Measurements from ENCODE around the gene ZFP1.

ZFP1 gene

GRCh38 chr16:75148311-75149195, at the start of gene ZFP1:
TSS of gene ZFP1 (plus strand) at chr16:75148524. CDS start at chr16:75152952, 4,428 bp downstream.
- peak; percentile 95 for DNase-seq (ENCODE audit: low spot score)

DNA sequence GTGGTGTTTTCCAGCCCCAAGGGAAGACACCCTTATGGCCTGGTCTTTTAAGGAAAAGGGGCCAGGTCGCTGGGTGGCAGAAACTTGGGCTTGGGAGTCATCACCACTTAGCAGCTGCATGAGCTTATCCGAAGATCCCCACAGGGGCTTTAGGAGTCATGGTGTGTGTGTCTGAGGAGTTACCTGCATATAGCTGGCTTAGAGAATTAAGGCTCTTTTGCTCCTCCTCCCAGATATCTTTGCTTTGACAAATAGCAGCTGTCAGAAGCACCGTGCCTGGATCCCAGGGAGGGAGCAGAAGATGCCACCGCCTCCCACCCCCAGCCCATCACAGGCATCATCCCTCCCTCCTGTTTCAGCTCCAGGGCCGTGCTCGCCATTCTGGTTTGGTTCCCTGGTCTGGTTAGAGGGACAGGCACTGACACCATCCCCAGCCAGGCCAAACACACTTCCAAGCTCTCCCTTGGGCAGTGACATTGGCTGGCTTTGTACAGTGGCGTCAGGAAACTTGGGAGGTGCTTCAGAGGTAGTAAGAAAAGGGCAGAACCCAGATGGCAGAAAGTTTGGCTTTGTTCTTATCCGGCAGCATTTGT, 49.2 kb upstream of the ZFP1 start:
- DNase-seq (ENCODE audit: low spot score), result no peak

GRCh38 chr16:75099738-75100602, 48.4 kb upstream of the ZFP1 start:
- DNase-seq (ENCODE audit: low spot score), result no peak

GRCh38 chr16:75100603-75100990, 47.7 kb upstream of the ZFP1 start:
- no peak for DNase-seq (ENCODE audit: low spot score)

DNA sequence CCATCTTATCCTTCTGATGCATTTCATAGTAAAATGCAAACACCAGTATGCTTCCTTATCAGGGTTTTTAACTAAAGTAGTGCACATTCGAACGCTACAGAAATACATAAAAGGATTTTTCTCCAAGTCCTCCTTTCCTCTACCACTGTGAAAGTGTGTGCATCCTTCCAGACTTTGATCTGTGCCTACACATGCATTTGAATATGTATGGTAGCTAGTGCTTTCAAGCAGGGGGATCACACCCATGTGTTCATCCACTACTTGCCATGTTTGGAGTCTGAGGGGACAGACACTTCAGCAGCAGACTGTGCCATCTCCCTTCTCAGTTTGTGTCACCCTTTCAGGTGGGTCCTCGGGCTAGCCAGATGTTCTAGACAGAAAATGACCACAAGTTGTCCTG, 46.7 kb upstream of the ZFP1 start:
- no peak for DNase-seq (ENCODE audit: low spot score)

DNA sequence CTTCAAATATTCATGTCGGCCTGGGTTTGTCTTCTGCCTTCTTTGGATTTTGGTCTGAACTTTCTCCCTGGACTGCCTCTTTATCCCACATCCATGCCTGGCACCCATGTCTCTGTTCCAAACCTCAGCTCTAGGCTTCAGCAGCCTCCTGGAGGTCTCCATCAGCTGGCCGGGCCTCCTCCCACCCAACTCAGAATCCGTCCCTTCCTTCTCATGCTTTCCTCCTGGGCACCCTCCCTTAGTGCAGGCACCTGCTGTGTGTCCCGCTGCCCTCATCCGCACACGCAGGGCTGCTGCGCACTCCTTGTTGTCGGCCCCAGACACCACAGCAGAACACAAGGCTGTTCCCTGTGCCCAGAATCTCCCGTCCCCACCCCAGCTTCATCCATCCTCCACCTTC, 45.7 kb upstream of the ZFP1 start:
- no peak for DNase-seq (ENCODE audit: low spot score)

- no peak for DNase-seq (ENCODE audit: low spot score)
Observed at GRCh38 chr16:75103994-75104393, 44.3 kb upstream of the ZFP1 start.

DNA sequence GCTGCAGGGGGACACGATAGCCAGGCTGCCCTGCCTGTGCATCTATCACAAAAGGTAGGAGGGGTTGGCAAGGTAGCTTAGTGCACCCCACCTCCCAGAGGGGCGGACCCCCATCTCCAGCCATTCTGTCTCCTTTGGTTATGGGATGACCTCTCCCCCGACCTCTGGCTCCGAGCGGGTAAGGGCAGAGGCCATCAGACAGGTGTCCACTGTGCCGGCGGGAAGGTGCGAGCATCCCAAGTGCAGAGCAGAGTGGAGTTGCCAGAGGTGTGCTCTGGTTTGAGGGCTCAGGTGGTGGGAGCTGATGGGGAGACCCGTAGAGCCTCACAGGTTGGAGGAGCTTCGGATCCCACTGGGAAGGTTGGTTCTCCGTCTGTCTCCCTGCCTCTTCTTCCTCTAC, 43.5 kb upstream of the ZFP1 start:
- no peak for DNase-seq (ENCODE audit: low spot score)

- DNase-seq (ENCODE audit: low spot score), result no peak
Observed at GRCh38 chr16:75105306-75106061, 42.8 kb upstream of the ZFP1 start.

- no peak for DNase-seq (ENCODE audit: low spot score)
Observed at GRCh38 chr16:75106351-75107274, 41.7 kb upstream of the ZFP1 start.

GRCh38 chr16:75107505-75107904, 40.8 kb upstream of the ZFP1 start:
- DNase-seq (ENCODE audit: low spot score), result no peak

DNA sequence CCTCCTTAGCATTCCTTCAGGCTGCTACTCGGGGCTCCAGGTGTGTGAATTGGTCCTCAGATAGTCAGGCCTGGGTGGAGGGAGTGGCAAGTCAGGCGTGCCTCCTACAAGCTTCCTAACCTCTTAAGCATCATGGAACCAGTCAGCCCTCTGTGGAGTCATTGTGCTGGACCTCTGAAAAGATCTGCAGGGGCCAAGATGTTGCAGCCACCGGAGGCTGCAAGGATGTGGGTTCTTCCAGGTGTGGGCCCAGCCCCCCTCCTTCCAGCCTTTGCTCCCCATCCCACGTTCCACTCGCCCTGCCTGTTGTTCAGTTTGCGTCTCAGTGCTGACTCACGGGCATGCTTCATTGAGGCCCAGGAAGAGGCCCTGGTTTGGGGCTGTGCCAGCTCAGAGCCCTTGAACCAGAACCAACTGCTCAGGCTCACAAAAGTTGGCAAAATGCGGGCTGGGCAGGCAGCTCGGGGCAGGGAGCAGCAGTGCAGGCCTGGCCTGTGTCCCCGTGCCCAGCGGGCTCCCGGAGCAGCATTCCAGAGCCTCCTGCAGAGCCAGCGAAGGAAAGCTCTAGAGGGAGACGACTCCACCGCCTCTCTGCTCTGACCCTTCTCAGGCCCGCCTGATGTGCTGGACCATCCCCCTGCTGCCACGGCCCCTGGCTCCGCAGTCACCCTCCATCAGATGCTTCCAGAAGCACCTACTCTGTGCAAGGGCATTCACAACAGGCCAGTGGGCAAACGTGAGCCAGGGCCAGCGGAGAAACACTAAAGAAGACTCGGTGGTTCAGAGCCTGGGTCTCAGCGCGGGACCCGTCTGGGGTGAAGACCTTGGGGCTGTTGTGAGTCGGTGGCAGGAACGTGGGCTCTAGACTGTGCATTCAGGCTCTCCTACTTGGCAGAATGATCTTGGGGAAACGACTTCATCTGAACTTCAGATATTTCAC, 39.3 kb upstream of the ZFP1 start:
- peak; percentile 88 for DNase-seq (ENCODE audit: low spot score)

DNA sequence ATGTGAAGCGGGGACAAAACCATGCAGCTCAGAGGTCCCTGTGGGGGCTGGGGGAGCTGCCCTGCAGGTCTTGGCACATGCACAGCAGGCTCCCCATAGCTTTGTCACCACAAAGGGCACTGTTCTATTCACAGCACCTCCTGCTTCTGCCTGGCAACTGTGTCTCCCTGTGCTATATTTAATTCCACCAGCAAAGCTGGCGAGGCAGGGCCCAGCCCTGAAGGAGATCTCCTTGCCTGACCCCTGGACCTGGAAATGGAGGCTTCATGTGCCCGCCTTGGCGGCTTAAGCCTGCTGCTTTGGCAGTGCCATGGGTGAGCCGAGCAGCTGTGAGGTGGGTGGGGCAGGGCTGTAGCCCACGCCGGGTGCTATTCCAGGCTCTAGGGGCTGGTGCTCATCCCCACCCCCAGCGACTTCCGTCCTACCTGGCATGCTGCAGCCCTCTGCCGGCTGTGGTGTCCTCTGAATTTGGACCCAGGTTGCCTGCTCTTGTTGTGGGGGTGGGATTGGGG, 38.5 kb upstream of the ZFP1 start:
- no peak for DNase-seq (ENCODE audit: low spot score)

DNA sequence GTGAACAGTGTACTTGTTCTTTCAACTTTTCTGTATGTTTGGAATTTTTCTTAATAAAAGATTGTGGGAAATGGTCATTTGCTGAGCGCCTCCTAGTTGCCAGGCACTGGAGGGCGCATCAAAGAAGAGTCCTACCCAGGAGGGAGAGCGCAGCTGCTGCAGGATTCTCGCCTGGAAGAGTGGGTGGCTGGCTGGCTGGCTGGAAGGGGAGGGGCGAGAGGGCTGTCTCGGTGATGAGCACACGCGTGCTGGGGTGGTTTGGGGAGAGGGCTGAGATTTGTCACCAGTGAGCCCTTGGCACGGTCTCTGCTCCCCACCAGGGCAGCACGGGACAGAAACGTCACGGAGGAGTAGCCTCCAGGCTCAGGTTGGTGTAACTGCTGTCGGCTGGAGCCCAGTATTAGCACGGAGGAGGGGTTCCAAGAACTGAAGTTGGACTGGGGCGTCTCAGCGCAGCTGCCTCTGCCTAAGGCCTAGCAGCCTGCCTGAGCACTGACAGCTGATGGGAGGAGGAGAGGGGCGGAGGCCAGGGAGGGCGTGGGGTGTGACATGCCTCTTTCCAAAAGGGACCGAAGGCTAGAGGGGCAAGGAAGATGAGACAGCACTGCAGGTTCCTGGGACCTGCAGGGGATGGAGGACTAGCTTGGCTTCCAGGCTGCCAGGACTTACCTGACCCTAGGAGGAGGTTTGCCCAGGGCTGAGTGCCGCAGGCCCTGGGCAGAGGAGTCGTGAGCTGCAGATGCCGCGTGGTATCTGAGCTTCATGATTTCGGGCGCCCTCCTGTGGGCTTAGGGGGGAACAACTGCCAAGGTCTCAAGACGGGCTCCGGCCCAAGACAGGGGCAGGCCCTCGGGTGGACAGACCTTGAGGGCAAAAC, 37.4 kb upstream of the ZFP1 start:
- peak; percentile 89 for DNase-seq (ENCODE audit: low spot score)

- no peak for DNase-seq (ENCODE audit: low spot score)
Observed at GRCh38 chr16:75111514-75111940, 36.8 kb upstream of the ZFP1 start.

- no peak for DNase-seq (ENCODE audit: low spot score)
Observed at GRCh38 chr16:75111961-75112733, 36.2 kb upstream of the ZFP1 start.

- no peak for DNase-seq (ENCODE audit: low spot score)
Observed at GRCh38 chr16:75112734-75113491, 35.4 kb upstream of the ZFP1 start.
